HCT116 (cell line): ENCODE data around the gene ST7. TPM values are rescaled to one million over a fixed set of nuclear protein-coding genes. Genes with fewer than 3 reads are reported as not detected.

Experiments
- ATAC-seq: fragments of 200-7000 bp; cut with Tn5 transposase; 2 replicates; pipeline ENCODE4 v1.9.1; 2020; ENCODE audit warnings: mild to moderate bottlenecking, moderate library complexity
- BruUV-seq: library from RNA; stranded (reverse); fragments of 400-500 nt; replicated peaks from 2 replicates; lab custom pipeline; 2021; lab: Mats Ljungman, UMichigan
- CTCF ChIA-PET: fragments of 300-600 bp; sonication (Branson Sonifier 250); formaldehyde crosslinking; loops from one replicate; lab custom pipeline; 2021; ENCODE audit warnings: antibody characterized with exemption; lab: Charles Lee
- POLR2A ChIA-PET: fragments of 300-600, 350-600 bp; sonication (Branson Sonifier 250); formaldehyde crosslinking; loops from one replicate; lab custom pipeline; 2021; ENCODE audit warnings: antibody characterized with exemption; lab: Charles Lee
- RAD21 ChIA-PET, 2 experiments: fragments of 300-600 bp; sonication (Branson Sonifier 250); formaldehyde crosslinking; loops; one replicate each; lab custom pipeline; 2023; ENCODE audit warnings: low total read pairs in 2 of 2; ENCODE audit not compliant: uncharacterized antibody in 2 of 2, unreplicated experiment in 2 of 2, low non-redundant PET in 1 of 2; lab: Charles Lee
- DNase-seq: peaks from one replicate; pipeline ENCODE4 v3.0.0-alpha.2; 2010; ENCODE audit warnings: low read depth, low spot score
- H2AFZ ChIP-seq: fragments of 200-600 bp; shearing (Covaris generic), sonication (generic); 2 replicates; pipeline ENCODE4 v1.6.1; 2017; ENCODE audit warnings: low read depth, mixed run types, mixed read lengths, antibody characterized with exemption, low read length; ENCODE audit not compliant: poor library complexity, severe bottlenecking
- H3K27ac ChIP-seq: 2 replicates; pipeline ENCODE4 v1.5.1; 2012; ENCODE audit warnings: low read depth, low read length
- H3K27me3 ChIP-seq: fragments of 200-600 bp; sonication (generic); 2 replicates; pipeline ENCODE4 v1.6.1; 2016; ENCODE audit warnings: mixed run types, low read length, mixed read lengths; ENCODE audit not compliant: insufficient read depth
- H3K36me3 ChIP-seq, 2 experiments: fragments of 200-500 bp in 1 of 2; fragments of 200-600 bp in 1 of 2; sonication (Bioruptor generic) in 1 of 2; sonication (generic) in 1 of 2; 2 replicates each; pipeline versions ENCODE4 v1.5.1 to v1.6.1; 2014 to 2016; ENCODE audit warnings: low read length in 2 of 2, inconsistent platforms in 1 of 2, mixed read lengths in 1 of 2, mixed run types in 1 of 2; ENCODE audit not compliant: insufficient read depth in 2 of 2, control insufficient read depth in 1 of 2
- H3K4me1 ChIP-seq, 2 experiments: fragments of 200-600 bp in 1 of 2; sonication (generic) in 1 of 2; 2 replicates each; pipeline versions ENCODE4 v1.5.1 to v1.6.1; 2012 to 2017; ENCODE audit warnings: low read length in 2 of 2, inconsistent platforms in 1 of 2, mild to moderate bottlenecking in 1 of 2, mixed read lengths in 1 of 2, mixed run types in 1 of 2, moderate library complexity in 1 of 2; ENCODE audit not compliant: insufficient read depth in 2 of 2, control insufficient read depth in 1 of 2
- H3K4me2 ChIP-seq: fragments of 200-600 bp; sonication (generic); 2 replicates; pipeline ENCODE4 v1.6.1; 2017; ENCODE audit warnings: mixed run types, low read length, mixed read lengths
- H3K4me3 ChIP-seq, 2 experiments: fragments of 200-600 bp in 1 of 2; sonication (generic) in 1 of 2; replicated peaks in 1 of 2; 2 replicates each; pipeline ENCODE4 v1.5.1; 2011 to 2016; ENCODE audit warnings: low read length in 2 of 2, control low read depth in 1 of 2, low read depth in 1 of 2, mild to moderate bottlenecking in 1 of 2, mixed read lengths in 1 of 2, mixed run types in 1 of 2
- H3K79me2 ChIP-seq: fragments of 200-600 bp; sonication (generic); 2 replicates; pipeline ENCODE4 v1.6.1; 2017; ENCODE audit warnings: mild to moderate bottlenecking, mixed run types, low read length, moderate library complexity, mixed read lengths; ENCODE audit not compliant: insufficient read depth
- H3K9ac ChIP-seq: fragments of 200-600 bp; sonication (generic); 2 replicates; pipeline ENCODE4 v1.6.1; 2016; ENCODE audit warnings: low read length, mixed read lengths
- H3K9me2 ChIP-seq: fragments of 200-600 bp; sonication (generic), shearing (Covaris generic); 2 replicates; pipeline ENCODE4 v1.6.1; 2017; ENCODE audit warnings: mixed run types, mild to moderate bottlenecking, moderate library complexity; ENCODE audit not compliant: insufficient read depth
- H3K9me3 ChIP-seq, 2 experiments: fragments of 200-500 bp in 1 of 2; fragments of 200-600 bp in 1 of 2; sonication (Bioruptor generic) in 1 of 2; sonication (generic) in 1 of 2; 2 replicates each; pipeline ENCODE4 v1.6.1; 2014 to 2017; ENCODE audit warnings: low read length in 2 of 2, mixed read lengths in 2 of 2, inconsistent platforms in 1 of 2, low read depth in 1 of 2, mild to moderate bottlenecking in 1 of 2, mixed run types in 1 of 2, moderate library complexity in 1 of 2; ENCODE audit not compliant: control insufficient read depth in 1 of 2, insufficient read depth in 1 of 2
- H4K20me1 ChIP-seq: fragments of 200-600 bp; sonication (generic), shearing (Covaris generic); 2 replicates; pipeline ENCODE4 v1.6.1; 2017; ENCODE audit warnings: mixed run types, mild to moderate bottlenecking, moderate library complexity; ENCODE audit not compliant: insufficient read depth
- CBX3 ChIP-seq: IDR thresholded peaks from 2 replicates; pipeline ENCODE4 v1.6.1; 2012; ENCODE audit warnings: low read depth
- CEBPB ChIP-seq: IDR thresholded peaks from 2 replicates; pipeline ENCODE4 v1.6.1; 2012; ENCODE audit warnings: low read depth
- CTCF ChIP-seq, 3 experiments: fragments of 200-600 bp in 1 of 3; sonication (generic) in 1 of 3; IDR thresholded peaks in 2 of 3; conservative IDR thresholded peaks in 1 of 3; 2 replicates each; pipeline ENCODE4 v1.5.1; 2012 to 2017; ENCODE audit warnings: low read depth in 2 of 3, low read length in 2 of 3, antibody characterized with exemption in 1 of 3, borderline replicate concordance in 1 of 3, control low read depth in 1 of 3, mild to moderate bottlenecking in 1 of 3, mixed read lengths in 1 of 3, mixed run types in 1 of 3, moderate library complexity in 1 of 3; ENCODE audit not compliant: insufficient read depth in 1 of 3
- EGR1 ChIP-seq: IDR thresholded peaks from 2 replicates; pipeline ENCODE4 v1.6.1; 2012; ENCODE audit warnings: low read depth
- ELF1 ChIP-seq: IDR thresholded peaks from 2 replicates; pipeline ENCODE4 v1.6.1; 2012; ENCODE audit warnings: low read depth, borderline replicate concordance
- EZH2 ChIP-seq: fragments of 200-600 bp; sonication (generic); IDR thresholded peaks from 2 replicates; pipeline ENCODE4 v1.6.1; 2017; ENCODE audit warnings: antibody characterized with exemption, mixed run types
- FOSL1 ChIP-seq: IDR thresholded peaks from 2 replicates; pipeline ENCODE4 v1.6.1; 2012; ENCODE audit warnings: low read depth
- JUND ChIP-seq: IDR thresholded peaks from 2 replicates; pipeline ENCODE4 v1.6.1; 2012
- POLR2A ChIP-seq: IDR thresholded peaks from 2 replicates; pipeline ENCODE4 v1.7.0; 2011; ENCODE audit warnings: borderline replicate concordance; ENCODE audit not compliant: insufficient read depth, insufficient read length; ENCODE audit errors: extremely low read depth
- POLR2AphosphoS5 ChIP-seq: IDR thresholded peaks from 2 replicates; pipeline ENCODE4 v1.6.1; 2011; ENCODE audit warnings: mild to moderate bottlenecking, low read depth, low read length, moderate library complexity
- RAD21 ChIP-seq: IDR thresholded peaks from 2 replicates; pipeline ENCODE4 v1.6.1; 2012; ENCODE audit warnings: low read depth, mild to moderate bottlenecking
- SP1 ChIP-seq: IDR thresholded peaks from 2 replicates; pipeline ENCODE4 v1.6.1; 2012; ENCODE audit warnings: low read depth
- SRF ChIP-seq: IDR thresholded peaks from 2 replicates; pipeline ENCODE4 v1.6.1; 2012; ENCODE audit warnings: low read depth
- YY1 ChIP-seq: IDR thresholded peaks from 2 replicates; pipeline ENCODE4 v1.6.1; 2011; ENCODE audit warnings: low read length, low read depth, moderate library complexity, mild to moderate bottlenecking; ENCODE audit not compliant: insufficient replicate concordance; ENCODE audit errors: extremely low read depth
- ZNF274 ChIP-seq: fragments of 200-500 bp; sonication (Bioruptor generic); IDR thresholded peaks from 2 replicates; pipeline ENCODE4 v1.6.1; 2014; ENCODE audit warnings: mild to moderate bottlenecking, low read depth, low read length, inconsistent platforms
- intact Hi-C: fragments of 100-400 bp; cut with micrococcal nuclease; formaldehyde crosslinking; loops from 2 replicates; pipeline ENCODE4 v1.10.0; 2022
- total RNA-seq: library from RNA; stranded (reverse); gene quantifications from one replicate; pipeline ENCODE4 v1.2.1, GENCODE V29; 2021; ENCODE audit not compliant: unreplicated experiment
- TF ChIP-seq, protein P1 (sequence below): IDR thresholded peaks from 2 replicates; pipeline ENCODE4 v1.6.1; 2012; ENCODE audit warnings: low read depth
- TF ChIP-seq, protein P2 (sequence below): IDR thresholded peaks from 2 replicates; pipeline ENCODE4 v1.6.1; 2012

ST7 gene
- total RNA-seq, 1 experiment from 2014 or later, result 12.6 TPM

GRCh38 chr7:116978006-116978405 lies 24.7 kb downstream of the ST7 start:
- H3K4me3 ChIP-seq, result no peak overlapping the region
- RAD21 ChIA-PET, result no interaction called here
- DNase-seq, result no peak
- no peak overlapping the region for H3K4me2 ChIP-seq
- H2AFZ ChIP-seq, result no peak overlapping the region
- no peak overlapping the region for H3K27ac ChIP-seq
- H3K4me1 ChIP-seq, result peaks cover 0 to 9% of the 10 kb centered on the region in 2 experiments; a peak in 1 of 4 replicates
- no peaks in the 10 kb centered on the region for H3K79me2 ChIP-seq
- no peak for TF ChIP-seq POLR2AphosphoS5
- no peak for TF ChIP-seq EGR1
- TF ChIP-seq, protein P1, sequence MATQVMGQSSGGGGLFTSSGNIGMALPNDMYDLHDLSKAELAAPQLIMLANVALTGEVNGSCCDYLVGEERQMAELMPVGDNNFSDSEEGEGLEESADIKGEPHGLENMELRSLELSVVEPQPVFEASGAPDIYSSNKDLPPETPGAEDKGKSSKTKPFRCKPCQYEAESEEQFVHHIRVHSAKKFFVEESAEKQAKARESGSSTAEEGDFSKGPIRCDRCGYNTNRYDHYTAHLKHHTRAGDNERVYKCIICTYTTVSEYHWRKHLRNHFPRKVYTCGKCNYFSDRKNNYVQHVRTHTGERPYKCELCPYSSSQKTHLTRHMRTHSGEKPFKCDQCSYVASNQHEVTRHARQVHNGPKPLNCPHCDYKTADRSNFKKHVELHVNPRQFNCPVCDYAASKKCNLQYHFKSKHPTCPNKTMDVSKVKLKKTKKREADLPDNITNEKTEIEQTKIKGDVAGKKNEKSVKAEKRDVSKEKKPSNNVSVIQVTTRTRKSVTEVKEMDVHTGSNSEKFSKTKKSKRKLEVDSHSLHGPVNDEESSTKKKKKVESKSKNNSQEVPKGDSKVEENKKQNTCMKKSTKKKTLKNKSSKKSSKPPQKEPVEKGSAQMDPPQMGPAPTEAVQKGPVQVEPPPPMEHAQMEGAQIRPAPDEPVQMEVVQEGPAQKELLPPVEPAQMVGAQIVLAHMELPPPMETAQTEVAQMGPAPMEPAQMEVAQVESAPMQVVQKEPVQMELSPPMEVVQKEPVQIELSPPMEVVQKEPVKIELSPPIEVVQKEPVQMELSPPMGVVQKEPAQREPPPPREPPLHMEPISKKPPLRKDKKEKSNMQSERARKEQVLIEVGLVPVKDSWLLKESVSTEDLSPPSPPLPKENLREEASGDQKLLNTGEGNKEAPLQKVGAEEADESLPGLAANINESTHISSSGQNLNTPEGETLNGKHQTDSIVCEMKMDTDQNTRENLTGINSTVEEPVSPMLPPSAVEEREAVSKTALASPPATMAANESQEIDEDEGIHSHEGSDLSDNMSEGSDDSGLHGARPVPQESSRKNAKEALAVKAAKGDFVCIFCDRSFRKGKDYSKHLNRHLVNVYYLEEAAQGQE, result no peak
- TF ChIP-seq ZNF274, result no peak
- TF ChIP-seq, protein P2, sequence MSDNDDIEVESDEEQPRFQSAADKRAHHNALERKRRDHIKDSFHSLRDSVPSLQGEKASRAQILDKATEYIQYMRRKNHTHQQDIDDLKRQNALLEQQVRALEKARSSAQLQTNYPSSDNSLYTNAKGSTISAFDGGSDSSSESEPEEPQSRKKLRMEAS, result no peak
- no peak for TF ChIP-seq EZH2
- TF ChIP-seq RAD21, result no peak
- TF ChIP-seq CBX3, result no peak
- TF ChIP-seq JUND, result no peak
- TF ChIP-seq YY1, result no peak
- no peak for TF ChIP-seq ELF1
- TF ChIP-seq SP1, result no peak
- no peak for TF ChIP-seq CTCF (IDR thresholded peaks at IDR 0.05 in 2 of 3, conservative IDR thresholded peaks at IDR 0.05 in 1 of 3; ENCODE audit: borderline replicate concordance in 1 of 3, insufficient read depth in 1 of 3, low read depth in 2 of 3, low read length in 2 of 3)
- TF ChIP-seq CEBPB, result no peak
- TF ChIP-seq POLR2A, result no peak
- TF ChIP-seq SRF, result no peak
- TF ChIP-seq FOSL1, result no peak
- TF ChIP-seq, all 23 proteins: peak for 0
- Histone ChIP-seq H3K9ac (no peak overlapping the region), H3K36me3 (no peaks in the 10 kb centered on the region), H3K9me3 (no peaks in the 10 kb centered on the region), H3K27me3 (no peaks in the 10 kb centered on the region), H3K9me2 (no peaks in the 10 kb centered on the region), H4K20me1 (no peaks in the 10 kb centered on the region)
- CTCF ChIA-PET, result interaction anchor here (1.2 kb wide), 1 partner anchor 10 kb away, joined by 3 read pairs; no protein-coding TSS in a partner anchor
- BruUV-seq, result no TSS peak
- POLR2A ChIA-PET, result no interaction called here
- intact Hi-C loops, result no loop called here
- ATAC-seq, result no peak
